Thyroid gland (tissue), 4 donors: Measurements from ENCODE around the gene KCNH5.

Experiments
- POLR2A ChIP-seq, 2 donors: fragments of 450-650 bp; IDR thresholded peaks; one replicate each; pipeline ENCODE4 v1.6.1; 2017; ENCODE audit warnings: antibody characterized with exemption in 2 of 2, mild to moderate bottlenecking in 2 of 2, moderate library complexity in 1 of 2
- TF ChIP-seq, protein P1 (sequence below), 6 experiments: fragments of 200-600 bp in 3 of 6; fragments of 450-650 bp in 3 of 6; sonication (generic) in 3 of 6; IDR thresholded peaks; one replicate each; pipeline ENCODE4 v1.5.1; 2016 to 2019; ENCODE audit warnings: antibody characterized with exemption in 6 of 6, mild to moderate bottlenecking in 2 of 6, inconsistent platforms in 1 of 6, moderate library complexity in 1 of 6

DNA sequence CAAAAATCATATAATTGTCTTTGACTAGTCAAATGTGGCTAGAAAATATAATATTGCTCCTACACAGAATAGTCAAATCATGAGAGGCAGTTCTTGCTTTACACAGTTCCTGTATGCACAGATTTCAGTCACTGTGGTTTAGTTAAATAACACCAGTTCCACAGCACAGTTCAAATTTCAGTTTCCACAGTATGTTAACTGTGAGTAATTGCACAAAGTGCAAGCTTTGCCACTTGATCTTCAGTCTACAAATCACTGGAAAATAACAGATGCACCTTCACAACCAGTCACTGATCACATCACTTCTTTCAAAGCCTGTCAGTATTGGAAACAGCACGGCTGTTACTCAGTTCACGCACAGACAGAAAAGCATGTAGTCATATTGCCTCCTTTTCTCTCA is 38.7 kb downstream of the KCNH5 start:
- TF ChIP-seq, protein P1, sequence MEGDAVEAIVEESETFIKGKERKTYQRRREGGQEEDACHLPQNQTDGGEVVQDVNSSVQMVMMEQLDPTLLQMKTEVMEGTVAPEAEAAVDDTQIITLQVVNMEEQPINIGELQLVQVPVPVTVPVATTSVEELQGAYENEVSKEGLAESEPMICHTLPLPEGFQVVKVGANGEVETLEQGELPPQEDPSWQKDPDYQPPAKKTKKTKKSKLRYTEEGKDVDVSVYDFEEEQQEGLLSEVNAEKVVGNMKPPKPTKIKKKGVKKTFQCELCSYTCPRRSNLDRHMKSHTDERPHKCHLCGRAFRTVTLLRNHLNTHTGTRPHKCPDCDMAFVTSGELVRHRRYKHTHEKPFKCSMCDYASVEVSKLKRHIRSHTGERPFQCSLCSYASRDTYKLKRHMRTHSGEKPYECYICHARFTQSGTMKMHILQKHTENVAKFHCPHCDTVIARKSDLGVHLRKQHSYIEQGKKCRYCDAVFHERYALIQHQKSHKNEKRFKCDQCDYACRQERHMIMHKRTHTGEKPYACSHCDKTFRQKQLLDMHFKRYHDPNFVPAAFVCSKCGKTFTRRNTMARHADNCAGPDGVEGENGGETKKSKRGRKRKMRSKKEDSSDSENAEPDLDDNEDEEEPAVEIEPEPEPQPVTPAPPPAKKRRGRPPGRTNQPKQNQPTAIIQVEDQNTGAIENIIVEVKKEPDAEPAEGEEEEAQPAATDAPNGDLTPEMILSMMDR (IDR thresholded peaks at IDR 0.05), result no peak
- no peak for TF ChIP-seq POLR2A (IDR thresholded peaks at IDR 0.05)
